Brain microvascular endothelial cell (primary cell): ENCODE data around the gene GALNS.

Experiments
- DNase-seq: peaks from one replicate; pipeline ENCODE4 v3.0.0-alpha.2; 2020
- H3K27ac ChIP-seq: fragments of 250-450 bp; sonication (Bioruptor Pico); 2 replicates; pipeline ENCODE4 v1.5.1; 2020; ENCODE audit warnings: mild to moderate bottlenecking, moderate library complexity
- H3K27me3 ChIP-seq: fragments of 250-450 bp; sonication (Bioruptor Pico); replicated peaks from 2 replicates; pipeline ENCODE4 v1.5.1; 2020; ENCODE audit warnings: mild to moderate bottlenecking
- H3K36me3 ChIP-seq: fragments of 250-450 bp; sonication (Bioruptor Pico); replicated peaks from 2 replicates; pipeline ENCODE4 v1.5.1; 2020; ENCODE audit warnings: mild to moderate bottlenecking
- H3K4me3 ChIP-seq: 2 replicates; pipeline ENCODE4 v1.5.1; 2011; ENCODE audit warnings: low read depth, mild to moderate bottlenecking, control low read depth, low read length, moderate library complexity
- in situ Hi-C: cut with HindIII; loops from 2 replicates; pipeline ENCODE4 v1.10.0; 2017; ENCODE audit warnings: low sequenced_read_pairs, low pct_ligation_motif_present
- TF ChIP-seq, protein P1 (sequence below): IDR thresholded peaks from 2 replicates; pipeline ENCODE4 v1.5.1; 2011; ENCODE audit warnings: low read depth, mild to moderate bottlenecking, moderate library complexity, low read length, control low read depth, inconsistent platforms; ENCODE audit errors: missing control alignments

Gene GALNS

DNA sequence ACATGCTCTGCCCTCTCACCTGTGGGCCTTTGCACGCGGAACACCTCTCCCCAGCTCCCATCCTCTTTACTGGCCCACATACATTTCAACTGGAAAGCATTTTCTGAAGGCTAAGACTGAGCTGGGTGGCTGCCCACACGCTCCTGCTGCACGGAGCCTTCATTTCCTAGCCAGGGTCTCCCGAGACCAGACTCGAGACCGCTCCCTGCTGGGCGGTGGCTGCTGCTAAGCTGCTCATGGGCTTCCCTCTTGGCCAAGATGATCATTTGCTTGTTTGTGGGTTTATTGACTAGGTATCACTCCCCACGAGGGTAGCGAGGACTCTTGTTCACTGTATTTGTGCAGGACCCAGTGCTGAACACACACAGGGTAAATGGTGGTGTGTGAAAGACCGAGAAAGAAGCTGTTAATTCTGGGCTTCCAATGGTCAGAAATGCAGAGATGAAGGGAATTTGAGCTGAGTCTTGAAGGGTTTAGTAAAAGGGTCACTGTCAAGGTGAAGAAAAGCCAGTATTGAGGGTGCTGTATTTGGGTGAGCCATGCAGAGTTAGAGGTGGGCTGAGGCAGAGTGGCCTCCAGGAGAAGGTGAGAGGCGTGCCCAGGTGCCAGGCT is 1.1 kb upstream of the GALNS start:
- peak; percentile 75 for DNase-seq
- TF ChIP-seq, protein P1, sequence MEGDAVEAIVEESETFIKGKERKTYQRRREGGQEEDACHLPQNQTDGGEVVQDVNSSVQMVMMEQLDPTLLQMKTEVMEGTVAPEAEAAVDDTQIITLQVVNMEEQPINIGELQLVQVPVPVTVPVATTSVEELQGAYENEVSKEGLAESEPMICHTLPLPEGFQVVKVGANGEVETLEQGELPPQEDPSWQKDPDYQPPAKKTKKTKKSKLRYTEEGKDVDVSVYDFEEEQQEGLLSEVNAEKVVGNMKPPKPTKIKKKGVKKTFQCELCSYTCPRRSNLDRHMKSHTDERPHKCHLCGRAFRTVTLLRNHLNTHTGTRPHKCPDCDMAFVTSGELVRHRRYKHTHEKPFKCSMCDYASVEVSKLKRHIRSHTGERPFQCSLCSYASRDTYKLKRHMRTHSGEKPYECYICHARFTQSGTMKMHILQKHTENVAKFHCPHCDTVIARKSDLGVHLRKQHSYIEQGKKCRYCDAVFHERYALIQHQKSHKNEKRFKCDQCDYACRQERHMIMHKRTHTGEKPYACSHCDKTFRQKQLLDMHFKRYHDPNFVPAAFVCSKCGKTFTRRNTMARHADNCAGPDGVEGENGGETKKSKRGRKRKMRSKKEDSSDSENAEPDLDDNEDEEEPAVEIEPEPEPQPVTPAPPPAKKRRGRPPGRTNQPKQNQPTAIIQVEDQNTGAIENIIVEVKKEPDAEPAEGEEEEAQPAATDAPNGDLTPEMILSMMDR, result peak; percentile 94
- Histone ChIP-seq H3K27me3 (no peaks in the 10 kb centered on the region), H3K4me3 (peak overlapping the region; percentile 96), H3K27ac (peak overlapping the region; percentile 95), H3K36me3 (peaks cover 11% of the 10 kb centered on the region)
- in situ Hi-C loops, result no loop called here

DNA sequence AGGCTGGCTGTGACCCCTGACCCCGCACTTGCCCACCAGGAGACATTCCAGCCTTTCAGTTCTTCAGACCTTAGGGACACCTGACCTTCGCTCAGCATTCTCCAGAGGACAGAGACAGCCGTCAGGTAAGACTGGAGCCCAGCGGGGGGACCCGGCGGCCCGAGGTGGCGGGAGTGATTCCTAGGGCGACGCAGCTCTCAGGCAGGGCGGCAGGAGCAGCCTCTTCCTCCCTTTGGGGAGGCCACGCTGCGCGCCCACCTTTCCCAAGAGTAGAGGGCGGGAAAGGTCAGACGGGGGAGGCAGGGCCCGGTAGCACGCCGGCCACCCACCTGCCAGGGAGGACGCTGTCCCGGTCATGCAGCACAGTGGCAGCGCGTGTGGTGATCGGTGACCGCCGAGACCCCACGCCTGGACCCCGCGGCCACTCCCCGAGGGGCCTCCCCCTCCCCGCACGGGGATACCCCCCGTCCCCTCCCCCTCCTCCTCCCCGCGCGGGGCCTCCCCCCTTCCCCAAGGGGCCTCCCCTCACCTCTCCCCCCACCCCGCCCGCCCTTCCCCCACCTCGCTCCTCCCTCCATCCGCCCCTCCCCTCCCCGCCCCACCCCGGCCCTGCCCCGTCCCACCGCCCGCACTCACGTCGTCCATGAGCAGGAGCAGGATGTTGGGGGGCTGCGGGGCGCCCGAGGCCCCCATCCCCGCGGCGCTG is 472 bp downstream of the GALNS start:
- H3K36me3 ChIP-seq, result peaks cover 11% of the 10 kb centered on the region
- no peak for DNase-seq
- H3K27ac ChIP-seq, result no peak overlapping the region
- H3K4me3 ChIP-seq, result peak overlapping the region; percentile 66
- TF ChIP-seq, protein P1, result no peak
- no peaks in the 10 kb centered on the region for H3K27me3 ChIP-seq
- in situ Hi-C loops, result no loop called here

DNA sequence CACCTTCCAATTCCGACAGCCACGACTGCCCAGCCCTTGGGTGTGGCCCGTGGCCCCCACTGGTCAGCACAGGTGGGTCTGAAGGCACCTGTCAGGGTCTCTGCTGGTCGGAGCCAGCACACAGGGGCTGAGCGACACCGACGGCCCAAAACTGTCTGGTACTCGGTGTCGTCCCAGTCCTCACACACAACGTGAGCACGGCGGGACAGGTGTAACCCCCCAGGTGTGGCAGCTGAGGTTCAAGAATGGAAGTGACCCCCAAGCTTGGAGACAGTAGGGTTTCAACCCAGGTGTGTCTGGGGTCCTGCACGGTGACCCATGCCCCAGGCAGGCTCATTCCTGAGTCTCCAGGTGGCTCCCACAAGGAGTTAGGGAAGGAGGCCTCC is 1.0 kb downstream of the GALNS start:
- TF ChIP-seq, protein P1, result no peak
- H3K36me3 ChIP-seq, result peaks cover 11% of the 10 kb centered on the region
- in situ Hi-C loops, result no loop called here
- H3K27ac ChIP-seq, result no peak overlapping the region
- H3K27me3 ChIP-seq, result no peaks in the 10 kb centered on the region
- DNase-seq, result no peak
- peak overlapping the region; percentile 66 for H3K4me3 ChIP-seq

DNA sequence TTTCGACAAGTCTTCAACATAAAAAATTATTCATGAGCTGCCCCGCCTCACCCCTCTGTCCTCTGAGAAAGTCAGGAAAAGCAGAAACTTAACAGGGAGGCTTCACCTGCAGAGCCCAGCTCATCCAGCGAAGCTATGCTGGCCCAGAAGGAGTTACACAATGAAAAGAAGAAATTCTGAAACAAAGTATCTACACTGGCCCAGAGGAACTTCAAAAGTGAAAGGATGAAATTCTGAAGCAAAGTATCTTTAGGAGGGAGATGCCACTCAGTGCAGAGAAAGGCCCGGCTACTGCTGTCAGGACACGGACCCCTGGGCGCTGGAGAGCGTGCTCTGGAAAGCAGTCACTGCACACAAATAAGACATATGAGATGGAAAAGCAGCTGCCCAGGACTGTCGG is 1.6 kb downstream of the GALNS start:
- no peak for DNase-seq
- Histone ChIP-seq H3K4me3 (no peak overlapping the region), H3K27ac (no peak overlapping the region), H3K36me3 (peaks cover 8% of the 10 kb centered on the region), H3K27me3 (no peaks in the 10 kb centered on the region)
- TF ChIP-seq, protein P1, result no peak
- in situ Hi-C loops, result no loop called here

DNA sequence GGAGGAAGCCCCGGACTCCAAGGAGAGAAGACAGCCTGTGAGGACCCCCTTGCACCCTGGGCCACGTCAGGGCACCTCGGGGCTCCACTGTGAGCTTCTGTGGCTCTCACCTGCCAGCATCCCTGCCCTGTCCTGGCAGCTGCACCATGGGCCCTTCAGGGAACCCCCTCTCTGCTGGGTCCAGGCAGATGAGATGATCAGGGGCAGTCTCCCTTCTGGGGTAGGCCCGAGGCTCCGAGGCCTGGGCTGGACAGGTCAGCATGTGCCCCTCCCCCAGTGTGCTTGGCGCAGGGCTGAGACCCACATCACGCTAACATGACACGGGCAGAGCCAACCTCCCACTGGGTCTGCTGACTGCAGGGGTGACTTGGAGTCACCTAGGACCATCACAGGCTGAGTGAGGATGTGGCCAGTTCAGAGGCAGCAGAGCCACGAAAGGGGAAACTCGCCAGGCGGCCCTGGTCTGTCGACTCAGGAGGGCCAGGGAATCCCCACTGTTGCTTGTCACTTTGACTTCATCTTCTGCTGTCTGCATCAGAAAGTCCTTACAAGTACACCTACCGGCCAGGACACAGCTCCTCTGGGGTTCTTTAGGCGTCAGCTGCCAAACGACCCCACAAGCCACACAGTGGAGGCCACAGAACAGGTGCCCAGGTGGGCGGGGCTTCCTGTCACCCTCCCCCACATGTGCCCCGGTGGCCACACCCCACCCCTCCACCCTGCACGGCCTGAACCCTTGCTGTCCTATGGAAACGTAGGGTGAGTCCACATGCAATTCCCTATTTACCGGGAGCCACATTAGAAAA is 2.2 kb downstream of the GALNS start:
- Histone ChIP-seq H3K36me3 (peaks cover 2% of the 10 kb centered on the region), H3K27me3 (no peaks in the 10 kb centered on the region), H3K4me3 (no peak overlapping the region), H3K27ac (no peak overlapping the region)
- in situ Hi-C loops, result no loop called here
- DNase-seq, result no peak
- TF ChIP-seq, protein P1, result no peak
